ENCODE measurements around the gene TOX2.
A peak's percentile ranks its signal among the peaks of the same experiment; 100 is the strongest.
"Not testable (repeated sequence)": the region's sequence is repeated elsewhere in the genome, so short reads cannot be mapped to it uniquely, and the experiment has no call there.

The TOX2 gene

DNA sequence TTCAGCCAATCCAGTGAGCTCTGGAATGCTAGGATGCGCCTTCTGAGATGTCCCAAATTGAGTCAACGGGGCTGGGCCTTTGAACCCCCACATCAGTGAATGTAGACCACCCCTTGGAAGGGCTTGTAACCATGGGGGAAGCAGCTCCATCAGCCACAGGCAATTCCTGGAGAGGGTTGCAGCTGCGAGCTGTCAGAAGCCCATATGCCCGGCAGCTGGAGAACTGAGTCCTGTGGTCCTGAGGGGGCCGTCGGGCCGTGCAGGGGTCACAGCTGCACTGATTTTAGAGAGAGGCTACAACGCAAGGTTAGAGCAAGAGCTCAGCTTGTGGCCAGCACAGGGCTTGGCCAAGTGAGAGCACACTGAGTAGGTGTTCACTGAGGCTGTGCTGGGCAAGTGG is 121.3 kb downstream of the TOX2 start:
- DNase-seq: no peak

DNA sequence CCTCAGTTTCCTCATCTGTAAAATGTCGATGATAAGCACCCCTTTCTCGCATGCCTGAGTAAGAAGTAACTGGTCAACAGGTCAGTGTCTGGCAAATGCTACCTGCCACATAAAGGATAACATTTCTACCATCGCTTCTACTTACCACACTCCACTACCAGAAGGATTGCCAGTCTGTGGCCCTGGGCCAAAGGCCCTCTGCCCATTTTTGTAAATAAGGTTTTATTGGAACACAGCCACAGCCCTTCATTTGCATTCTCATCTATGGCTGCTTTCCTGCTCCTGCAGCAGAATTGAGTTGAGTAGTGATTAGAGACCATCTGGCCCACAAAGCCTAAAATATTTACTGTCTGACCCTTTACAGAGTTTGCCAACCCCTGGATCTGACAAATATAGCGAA is 121.8 kb downstream of the TOX2 start:
- DNase-seq: no peak

- DNase-seq: peak; percentile 59
Observed at GRCh38 chr20:44038681-44039123, 124.0 kb downstream of the TOX2 start.

DNA sequence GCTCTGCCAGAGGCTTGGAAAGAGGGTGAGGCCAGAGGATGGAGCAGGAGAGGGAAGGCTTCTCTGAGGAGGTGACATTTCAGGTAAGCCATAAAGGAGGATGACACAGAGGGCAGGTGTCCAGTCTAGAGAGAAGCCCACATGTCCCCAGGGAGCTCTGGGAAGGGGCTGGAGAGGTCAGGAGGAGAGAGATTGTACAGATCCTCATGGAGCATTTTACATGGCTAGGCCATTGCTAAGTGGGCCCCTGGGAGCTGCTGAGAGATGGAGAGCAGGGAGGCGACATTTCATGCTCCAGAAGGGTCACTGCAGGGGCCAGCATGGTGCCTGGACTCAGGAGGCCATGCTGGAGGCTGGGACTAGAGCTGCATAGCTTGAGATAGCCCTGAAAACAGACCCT is 124.5 kb downstream of the TOX2 start:
- no peak for DNase-seq

- no peak for DNase-seq
Observed at GRCh38 chr20:44039741-44040140, 125.1 kb downstream of the TOX2 start.

- DNase-seq: no peak
Observed at GRCh38 chr20:44040202-44040915, 125.7 kb downstream of the TOX2 start.

DNA sequence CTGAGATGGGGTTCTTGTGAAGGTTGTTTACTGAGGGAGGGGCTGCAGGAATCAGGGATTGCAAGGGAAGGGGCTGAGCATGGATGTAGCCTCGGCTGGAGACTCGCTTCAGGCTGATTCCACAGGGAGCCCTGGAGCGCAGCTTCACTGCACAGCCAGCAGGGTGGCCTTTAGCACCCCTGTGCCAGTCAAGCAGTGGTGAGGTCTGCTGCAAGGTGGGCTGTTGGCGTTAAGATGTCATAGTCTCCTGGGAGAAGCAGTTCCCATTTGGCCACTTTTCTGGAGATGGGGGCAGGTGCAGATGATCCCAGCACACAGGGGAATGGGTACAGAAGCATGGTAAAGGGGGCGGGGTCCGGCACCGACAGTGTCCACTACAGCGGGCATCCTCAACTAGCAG is 126.3 kb downstream of the TOX2 start:
- no peak for DNase-seq

GRCh38 chr20:44044712-44045111 is 130.1 kb downstream of the TOX2 start:
- not testable (repeated sequence) for DNase-seq

DNA sequence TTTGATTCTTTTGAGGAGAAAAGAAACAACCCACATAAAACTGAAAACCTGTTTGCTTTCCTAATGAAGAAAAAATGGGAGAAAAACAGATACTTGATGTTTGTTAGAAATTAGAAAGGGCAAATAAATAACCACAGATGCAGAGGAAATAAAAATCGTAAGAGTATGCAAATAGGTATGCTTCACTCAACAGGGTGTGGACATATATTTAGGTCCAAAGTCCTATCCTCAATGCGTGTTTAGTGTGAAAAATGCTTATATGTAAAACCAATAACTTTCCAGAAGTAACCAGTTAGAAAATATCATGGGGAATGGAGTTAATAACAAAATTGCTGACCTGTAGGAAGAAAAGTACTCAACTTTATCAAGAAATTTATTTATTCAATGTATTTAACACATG is 135.7 kb downstream of the TOX2 start:
- DNase-seq: no peak

GRCh38 chr20:44050925-44051660 is 136.4 kb downstream of the TOX2 start:
- DNase-seq: no peak

DNA sequence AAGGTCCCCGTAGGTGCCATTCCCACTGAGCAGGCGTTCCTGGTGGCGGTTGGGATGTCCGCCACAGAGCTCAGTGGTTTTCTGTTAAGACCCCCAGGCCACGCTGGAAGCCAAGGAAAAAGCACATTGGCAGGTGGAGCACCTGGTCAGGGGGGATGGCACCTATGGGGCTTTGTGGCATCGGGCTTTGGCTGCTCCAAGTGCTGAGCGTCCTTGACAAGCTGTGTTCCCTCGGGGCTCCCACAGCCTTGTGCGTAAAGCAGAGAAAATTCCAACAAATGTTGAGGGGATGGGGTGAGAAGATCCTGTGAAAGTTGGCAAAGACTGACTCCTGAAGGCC is 137.0 kb downstream of the TOX2 start:
- no peak for DNase-seq

DNA sequence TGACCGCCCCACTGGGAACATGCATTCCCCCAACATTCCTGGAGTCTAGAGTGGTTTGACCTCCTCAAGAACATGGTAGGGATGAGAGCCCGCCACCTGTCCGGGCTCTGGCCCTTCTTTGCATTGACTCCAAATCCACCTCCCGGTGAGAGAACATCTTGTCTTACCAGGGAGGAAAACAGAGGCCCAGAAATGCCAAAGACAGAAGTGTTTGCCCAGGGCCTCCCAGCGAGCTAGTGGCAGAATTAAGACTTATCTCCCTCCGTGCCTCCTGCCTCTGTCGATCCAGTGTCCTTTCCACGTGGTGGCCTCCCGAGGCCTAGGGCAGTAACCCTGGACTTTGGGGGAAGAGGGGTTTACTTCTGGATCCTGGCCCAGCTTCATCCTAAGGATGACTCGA is 137.5 kb downstream of the TOX2 start:
- no peak for DNase-seq

DNA sequence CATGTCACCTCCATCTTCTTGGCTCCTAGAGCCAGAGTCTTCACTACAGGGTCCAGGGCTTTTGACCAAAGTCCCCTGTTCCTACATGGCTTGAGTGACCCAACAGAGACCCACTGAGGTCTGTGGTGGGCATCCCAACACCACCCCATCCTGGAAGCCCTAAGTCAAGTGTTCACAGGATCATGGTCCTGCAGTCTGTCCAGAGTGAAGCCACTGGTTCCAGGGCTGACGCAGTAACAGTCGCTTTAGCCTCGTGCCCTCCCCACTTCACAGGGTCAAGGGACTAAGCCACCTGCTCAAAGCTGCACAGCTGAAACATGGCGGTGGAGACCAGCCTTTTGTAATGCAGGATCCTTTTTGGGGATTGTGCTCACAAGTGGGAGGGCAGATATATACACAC is 138.4 kb downstream of the TOX2 start:
- no peak for DNase-seq

DNA sequence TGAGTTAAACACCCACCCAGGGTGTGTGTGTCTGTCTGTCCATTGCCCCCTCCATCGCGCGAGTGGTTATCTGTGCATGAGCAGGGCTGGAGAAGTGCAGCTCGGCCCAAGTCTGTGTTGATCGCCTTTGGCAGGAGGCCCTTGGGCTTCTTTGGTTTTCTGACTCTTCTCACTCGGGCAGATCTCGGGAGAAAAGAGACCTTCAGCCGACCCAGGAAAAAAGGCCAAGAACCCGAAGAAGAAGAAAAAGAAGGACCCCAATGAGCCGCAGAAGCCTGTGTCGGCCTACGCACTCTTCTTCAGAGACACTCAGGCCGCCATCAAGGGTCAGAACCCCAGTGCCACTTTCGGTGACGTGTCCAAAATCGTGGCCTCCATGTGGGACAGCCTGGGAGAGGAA is 139.5 kb downstream of the TOX2 start:
- no peak for DNase-seq

- no peak for DNase-seq
Observed at GRCh38 chr20:44054849-44055248, 140.2 kb downstream of the TOX2 start.

DNA sequence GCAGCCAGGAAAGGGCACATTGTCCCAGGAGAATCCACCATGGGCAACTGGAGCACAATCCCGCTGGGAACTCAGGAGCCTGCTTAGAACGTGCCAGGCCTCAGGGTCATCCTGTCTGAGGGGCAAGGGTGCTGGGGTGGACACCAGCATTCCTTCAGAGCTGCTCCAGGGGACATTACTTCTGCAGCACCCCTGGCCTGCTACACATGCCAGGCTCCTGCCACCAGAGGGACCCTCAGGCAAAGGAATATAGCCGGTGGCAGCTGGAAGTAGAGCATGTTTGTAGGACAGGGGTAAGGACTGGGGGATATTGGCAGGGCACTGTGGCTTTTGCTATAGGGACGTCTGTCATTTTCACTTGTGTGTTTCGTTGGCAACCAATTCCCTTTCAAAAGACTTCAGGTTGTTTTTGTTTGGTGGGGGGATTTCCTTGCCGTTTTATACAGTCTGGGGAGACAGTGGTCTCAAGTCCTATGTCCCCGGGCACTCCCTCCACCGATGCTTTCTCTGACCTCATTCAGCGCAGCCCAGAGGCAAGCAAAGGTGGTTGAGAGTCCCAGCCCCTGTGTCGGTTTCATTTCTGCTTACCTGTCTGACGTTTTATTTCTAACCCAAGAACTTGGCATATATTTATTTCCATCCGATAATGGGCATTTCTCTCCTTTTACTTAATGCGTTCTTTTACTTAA is 141.5 kb downstream of the TOX2 start:
- DNase-seq: no peak

DNA sequence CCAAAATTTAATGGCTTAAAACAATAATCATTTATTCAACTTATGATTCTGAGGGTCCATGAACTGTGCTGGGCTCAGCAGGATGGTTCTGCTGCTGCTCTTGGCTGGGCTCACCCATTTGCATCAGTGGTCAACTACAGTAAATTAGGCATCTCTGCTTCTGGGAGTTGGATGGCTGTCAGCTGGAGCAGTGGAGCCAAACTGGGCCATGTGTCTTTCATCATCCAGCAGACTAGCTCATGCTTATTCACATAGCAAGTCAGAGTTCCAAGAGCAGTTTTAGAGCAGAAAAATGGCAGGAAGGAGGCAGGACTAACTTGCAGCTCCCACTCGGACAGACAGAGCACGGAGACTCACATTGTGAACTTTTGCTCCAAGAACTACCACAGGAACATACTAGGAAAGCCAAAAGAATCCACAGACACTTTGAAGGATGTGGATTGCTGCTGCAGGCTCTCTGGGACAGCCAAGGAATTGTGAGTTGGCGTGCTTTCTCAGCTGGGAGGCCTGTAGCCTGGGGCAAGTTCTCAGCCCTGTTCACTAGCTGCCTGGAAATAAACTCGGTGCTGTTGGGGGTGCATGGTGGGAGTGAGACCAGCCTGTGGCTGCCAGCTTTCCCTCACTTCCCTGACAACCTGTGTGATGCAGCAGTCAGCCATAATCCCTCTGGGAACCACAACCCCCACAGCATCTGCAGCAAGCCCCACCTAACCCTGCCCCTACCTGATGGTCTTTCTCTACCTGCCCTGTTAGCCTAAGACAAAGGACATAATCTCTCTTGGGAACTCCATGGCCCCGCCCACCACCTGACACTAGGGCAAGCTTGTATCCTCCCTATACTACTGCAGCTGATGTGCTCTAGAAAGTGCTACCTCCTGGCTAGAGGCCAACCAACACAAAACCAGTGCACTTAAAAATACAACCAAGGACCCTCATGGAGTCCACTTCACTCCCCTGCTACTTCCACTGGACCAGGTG is 143.3 kb downstream of the TOX2 start:
- no peak for DNase-seq

- DNase-seq: no peak
Observed at GRCh38 chr20:44064501-44065400, 150.1 kb downstream of the TOX2 start.

DNA sequence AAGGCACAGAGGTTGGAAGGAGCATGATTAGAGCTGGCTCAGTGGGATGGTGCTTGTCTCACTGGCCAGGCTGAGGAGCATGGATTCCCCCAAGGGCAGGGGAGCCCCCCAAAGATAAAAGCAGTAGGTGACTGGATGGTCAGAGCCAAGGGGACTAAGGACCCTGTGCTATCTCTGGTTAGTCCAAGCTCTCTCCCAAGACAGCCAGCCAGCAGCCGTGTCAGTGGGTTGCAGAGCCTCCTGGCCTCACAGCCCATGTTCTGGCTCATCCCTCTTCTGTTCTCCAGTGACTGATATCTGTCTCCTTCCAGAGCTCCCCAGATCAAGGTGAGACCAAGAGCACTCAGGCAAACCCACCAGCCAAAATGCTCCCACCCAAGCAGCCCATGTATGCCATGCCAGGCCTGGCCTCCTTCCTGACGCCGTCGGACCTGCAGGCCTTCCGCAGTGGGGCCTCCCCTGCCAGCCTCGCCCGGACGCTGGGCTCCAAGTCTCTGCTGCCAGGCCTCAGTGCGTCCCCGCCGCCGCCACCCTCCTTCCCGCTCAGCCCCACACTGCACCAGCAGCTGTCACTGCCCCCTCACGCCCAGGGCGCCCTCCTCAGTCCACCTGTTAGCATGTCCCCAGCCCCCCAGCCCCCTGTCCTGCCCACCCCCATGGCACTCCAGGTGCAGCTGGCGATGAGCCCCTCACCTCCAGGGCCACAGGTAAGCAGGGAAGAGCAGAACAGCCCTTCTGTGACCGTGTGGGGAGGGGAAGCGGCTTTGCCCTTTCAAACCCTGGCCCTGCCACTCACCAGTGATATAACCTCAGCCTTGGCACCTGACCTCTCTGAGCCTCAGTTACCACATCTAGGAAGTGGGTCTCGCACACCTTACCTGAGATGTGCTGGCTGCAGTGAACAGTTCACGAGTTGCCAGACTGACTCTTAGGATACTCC is 151.0 kb downstream of the TOX2 start:
- no peak for DNase-seq

Data from NCI-H1417 treated with DMSO at 0.1 percent for 48 hours (cell line).